ENCODE measurements around the gene NAXD.

- no peak for TF ChIP-seq CTCF (IDR thresholded peaks at IDR 0.05; ENCODE audit: insufficient read depth, low read length)
- TF ChIP-seq POLR2AphosphoS5 (IDR thresholded peaks at IDR 0.05; ENCODE audit: low read depth): no peak
- no peak for TF ChIP-seq GABPA (IDR thresholded peaks at IDR 0.05; ENCODE audit: low read depth)
Measured at GRCh38 chr13:110645750-110646149, 30.4 kb downstream of the NAXD start.
